Hindlimb muscle (tissue), 1 donor: ENCODE data around the gene RAD51D. TPM values are rescaled to one million over a fixed set of nuclear protein-coding genes. Genes with fewer than 3 reads are reported as not detected.

Experiments used
- DNase-seq: peaks from one replicate; pipeline ENCODE4 v3.0.0-alpha.2; 2013
- polyA plus RNA-seq: library from polyadenylated mRNA; unstranded; fragments of 120-200 nt; gene quantifications from one replicate; pipeline ENCODE4 v1.2.1, GENCODE V29; 2013; ENCODE audit not compliant: insufficient read length

Gene RAD51D
- polyA plus RNA-seq, 1 donor = 6.4 TPM

- no peak for DNase-seq
Measured at GRCh38 chr17:35089586-35090296, 29.9 kb downstream of the RAD51D start.

GRCh38 chr17:35088881-35089585 lies 30.6 kb downstream of the RAD51D start:
- DNase-seq = peak; percentile 92

- peak; percentile 51 for DNase-seq
Measured at GRCh38 chr17:35088356-35088880, 31.2 kb downstream of the RAD51D start.

- DNase-seq = peak; percentile 9
Measured at GRCh38 chr17:35087731-35088355, 31.8 kb downstream of the RAD51D start.

- no peak for DNase-seq
Measured at GRCh38 chr17:35086931-35087573, 32.6 kb downstream of the RAD51D start.

- no peak for DNase-seq
Measured at GRCh38 chr17:35086164-35086563, 33.5 kb downstream of the RAD51D start.

GRCh38 chr17:35084987-35085386 lies 34.7 kb downstream of the RAD51D start:
- DNase-seq = no peak

- DNase-seq = no peak
Measured at GRCh38 chr17:35083071-35083470, 36.6 kb downstream of the RAD51D start.

GRCh38 chr17:35082073-35082657 lies 37.5 kb downstream of the RAD51D start:
- DNase-seq = no peak

- no peak for DNase-seq
Measured at GRCh38 chr17:35081638-35082037, 38.0 kb downstream of the RAD51D start.

GRCh38 chr17:35080536-35080935 lies 39.1 kb downstream of the RAD51D start:
- no peak for DNase-seq

- DNase-seq = no peak
Measured at GRCh38 chr17:35079547-35080423, 39.9 kb downstream of the RAD51D start.

GRCh38 chr17:35076874-35077273 lies 42.8 kb downstream of the RAD51D start:
- DNase-seq = no peak

- no peak for DNase-seq
Measured at GRCh38 chr17:35074711-35075707, 44.7 kb downstream of the RAD51D start.

- DNase-seq = no peak
Measured at GRCh38 chr17:35073991-35074627, 45.6 kb downstream of the RAD51D start.

GRCh38 chr17:35073183-35073790 lies 46.4 kb downstream of the RAD51D start:
- DNase-seq = no peak

GRCh38 chr17:35069311-35069710 lies 50.3 kb downstream of the RAD51D start:
- no peak for DNase-seq

GRCh38 chr17:35068249-35068648 lies 51.4 kb downstream of the RAD51D start:
- no peak for DNase-seq

GRCh38 chr17:35065880-35066279 lies 53.8 kb downstream of the RAD51D start:
- no peak for DNase-seq
